HG02678 (cell line): ENCODE results near the gene NFIL3.
A peak's percentile ranks its signal among the peaks of the same experiment; 100 is the strongest.

Experiments used
- ATAC-seq: cut with Tn5 transposase; IDR thresholded peaks from one replicate; pipeline ENCODE4 v1.9.1; 2021; ENCODE audit warnings: mild to moderate bottlenecking, moderate library complexity; ENCODE audit not compliant: unreplicated experiment

Gene NFIL3

DNA sequence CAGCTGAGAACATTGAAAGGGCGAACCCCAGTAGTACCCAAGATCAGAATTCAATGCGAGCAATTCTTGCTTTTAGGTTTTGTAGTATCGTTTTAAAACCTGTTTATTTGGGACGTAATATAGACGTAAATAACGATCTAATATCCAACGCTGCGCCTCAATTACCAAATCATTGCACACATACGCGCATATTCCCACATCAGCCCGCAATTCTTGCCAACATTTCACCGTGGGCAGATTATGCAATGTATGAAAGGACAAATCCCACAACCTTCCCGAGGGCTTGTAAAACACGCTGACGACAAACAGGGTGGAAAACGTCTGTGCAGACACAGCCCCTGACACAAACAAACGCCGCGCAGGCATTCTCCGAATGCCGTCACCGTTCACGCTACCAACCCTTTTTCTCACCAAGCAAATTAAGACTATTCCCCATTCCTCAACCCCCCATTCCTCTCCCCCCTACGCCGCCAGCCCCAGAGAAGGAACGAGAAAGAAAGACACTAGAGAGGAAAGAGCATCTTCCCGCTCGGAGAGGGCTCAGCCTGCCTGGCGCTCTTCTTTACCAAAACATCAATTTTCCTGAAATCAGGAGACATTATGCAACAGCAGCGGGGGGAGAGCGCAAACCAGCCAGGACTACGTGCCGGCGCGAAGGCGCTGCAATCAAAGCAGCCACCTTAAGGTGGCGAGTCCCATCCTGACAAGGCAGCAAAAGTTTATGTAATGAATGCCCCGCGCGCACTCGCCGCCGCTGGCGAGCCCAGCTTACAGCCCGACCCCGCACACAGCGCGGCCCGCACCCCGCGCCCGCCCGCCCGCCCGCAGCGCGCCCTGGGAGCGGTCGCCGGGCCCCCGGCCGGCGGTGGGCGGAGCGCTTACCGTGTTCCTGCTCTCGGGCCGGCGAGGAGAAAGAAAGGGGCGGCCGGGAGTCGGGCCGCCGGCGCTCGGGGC, 597 bp downstream of the NFIL3 start:
- ATAC-seq, result peak; percentile 33

DNA sequence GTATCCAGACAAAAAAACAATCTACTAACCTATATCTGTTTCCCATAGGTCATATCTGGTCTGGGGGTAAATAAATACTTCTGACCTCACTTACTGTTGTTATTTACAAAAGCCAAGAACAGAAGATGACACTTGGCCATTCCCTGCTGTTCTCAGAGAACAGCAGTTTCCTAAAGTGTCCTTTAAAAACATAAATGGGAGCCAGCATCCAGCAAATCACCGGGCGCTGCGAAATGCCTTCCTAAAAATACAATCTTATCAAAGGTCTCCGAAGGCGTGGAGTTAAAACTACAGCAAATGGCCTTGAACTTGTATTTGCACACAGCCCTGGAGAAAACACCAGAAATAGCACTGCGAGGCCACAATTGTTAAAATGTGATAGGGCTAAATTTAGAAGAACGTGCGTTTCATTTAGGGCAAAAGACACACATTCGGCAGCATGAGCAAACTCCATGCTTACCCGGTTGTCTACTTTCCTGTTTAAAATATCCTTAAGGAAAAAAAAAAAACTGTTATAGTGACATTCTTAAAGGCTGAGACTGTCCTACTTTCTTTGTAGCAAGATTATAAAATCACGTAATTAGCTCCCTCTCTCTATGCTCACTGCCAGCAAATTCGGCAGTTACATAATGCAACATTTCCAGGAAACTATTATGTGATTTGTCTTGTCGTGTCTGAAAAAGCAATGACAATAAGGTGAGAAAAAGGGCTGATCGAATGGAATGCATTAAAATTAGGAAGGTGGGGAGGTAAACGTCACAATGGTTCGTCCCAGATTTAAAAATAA, 1.5 kb downstream of the NFIL3 start:
- ATAC-seq, result no peak

DNA sequence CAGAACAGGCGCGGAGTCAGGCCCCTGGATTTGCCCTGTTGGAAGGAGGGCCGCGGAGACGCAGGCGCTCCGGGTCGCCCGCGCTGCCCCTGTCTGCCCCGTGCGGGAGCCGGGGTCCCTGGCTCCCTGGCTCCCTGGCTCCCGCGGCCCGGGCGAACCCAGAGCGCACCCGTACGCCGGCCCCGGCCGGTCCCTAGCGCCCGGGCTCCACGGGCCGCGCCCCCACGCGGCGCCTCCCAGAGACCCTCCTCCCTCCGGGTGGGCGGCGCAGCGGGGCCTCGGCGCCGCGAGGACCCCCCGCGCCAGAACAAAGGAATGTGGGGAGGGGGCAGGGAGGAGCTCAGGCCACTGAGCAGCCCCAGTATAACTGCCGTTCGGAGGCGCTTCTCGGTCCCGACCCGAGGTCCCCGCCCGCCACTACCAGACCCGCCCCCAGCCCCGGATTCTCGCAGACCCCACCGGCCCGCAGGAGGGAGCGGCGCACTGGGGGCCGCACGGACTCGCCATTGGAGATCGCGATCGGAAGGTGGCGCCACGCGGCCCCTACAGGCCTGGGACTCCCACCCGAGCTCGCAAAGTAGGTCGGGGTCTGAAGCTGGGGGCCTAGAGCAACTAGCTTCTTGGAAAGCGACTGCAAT, 2.4 kb downstream of the NFIL3 start:
- ATAC-seq, result no peak

DNA sequence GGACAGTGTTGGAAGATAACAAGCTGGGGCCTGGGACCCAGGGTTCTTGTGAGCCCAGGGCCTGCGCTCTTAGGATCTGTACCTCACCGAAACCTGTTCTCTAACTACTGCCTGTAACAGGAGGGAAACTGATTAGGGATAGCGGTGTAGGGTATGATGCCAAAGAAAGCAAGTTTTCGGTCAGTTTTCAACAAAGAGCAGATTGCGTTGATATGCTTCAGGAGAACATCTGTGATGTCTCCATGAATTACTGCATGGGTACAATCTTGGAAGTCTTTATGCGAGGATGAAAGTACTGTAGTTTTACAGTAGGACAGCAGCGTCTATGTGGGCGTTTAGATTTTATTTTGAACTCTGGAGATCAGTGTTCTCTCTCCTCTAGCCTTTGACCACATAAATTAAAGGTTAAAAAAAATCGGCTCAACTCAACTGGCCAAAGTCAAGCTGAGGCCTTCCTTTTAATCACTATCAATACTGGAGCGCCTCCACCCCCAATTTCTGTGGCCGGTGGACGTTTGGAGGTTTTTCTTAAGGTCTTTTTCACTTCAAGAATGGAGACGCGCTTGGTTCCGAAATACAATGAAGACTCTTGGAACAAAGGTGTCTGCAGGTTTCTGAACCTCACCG, 3.0 kb downstream of the NFIL3 start:
- no peak for ATAC-seq

DNA sequence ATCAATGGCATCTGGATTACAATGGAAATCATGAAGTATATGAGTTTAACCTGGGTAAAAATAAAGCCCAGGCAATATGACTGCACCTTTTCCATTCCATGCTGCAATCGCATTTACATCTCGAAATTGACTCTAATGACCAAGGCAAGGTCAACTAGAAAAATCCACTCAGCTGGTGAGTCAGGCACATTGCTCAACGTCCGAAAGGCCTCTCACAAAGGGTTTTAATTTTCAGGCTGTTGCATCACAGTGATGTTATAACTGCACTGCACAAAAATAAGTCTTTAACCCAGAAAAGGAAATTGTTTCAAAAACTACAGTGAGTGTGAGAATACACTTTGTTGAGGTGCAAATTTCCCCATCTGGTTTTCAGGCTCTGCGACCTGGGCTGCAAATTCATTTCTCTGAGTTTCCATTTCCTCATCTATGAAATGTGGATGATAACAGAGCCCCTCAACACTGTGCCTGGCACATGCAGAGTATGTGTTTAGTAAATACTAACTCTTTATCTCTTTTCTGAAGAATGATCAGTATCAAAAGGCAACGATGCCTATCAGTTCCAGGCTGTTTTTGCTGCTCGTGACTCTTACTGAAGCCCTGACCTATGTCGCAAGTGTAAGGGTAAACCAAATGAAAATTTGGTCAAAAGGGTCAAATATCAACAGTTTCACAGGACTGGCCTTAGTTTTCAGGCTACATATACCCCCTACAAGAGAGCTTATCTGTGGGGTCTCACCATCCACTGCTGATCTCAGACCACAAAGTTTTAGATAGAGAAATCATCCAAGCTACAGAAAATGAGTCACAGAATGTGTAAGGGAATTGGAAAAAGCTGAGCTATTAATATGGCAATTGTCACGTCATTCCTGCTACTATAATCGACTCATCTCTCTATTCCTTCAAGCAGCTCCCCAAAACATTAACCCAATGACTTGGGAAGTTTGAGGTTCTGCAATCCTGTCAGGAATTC, 4.1 kb downstream of the NFIL3 start:
- no peak for ATAC-seq

DNA sequence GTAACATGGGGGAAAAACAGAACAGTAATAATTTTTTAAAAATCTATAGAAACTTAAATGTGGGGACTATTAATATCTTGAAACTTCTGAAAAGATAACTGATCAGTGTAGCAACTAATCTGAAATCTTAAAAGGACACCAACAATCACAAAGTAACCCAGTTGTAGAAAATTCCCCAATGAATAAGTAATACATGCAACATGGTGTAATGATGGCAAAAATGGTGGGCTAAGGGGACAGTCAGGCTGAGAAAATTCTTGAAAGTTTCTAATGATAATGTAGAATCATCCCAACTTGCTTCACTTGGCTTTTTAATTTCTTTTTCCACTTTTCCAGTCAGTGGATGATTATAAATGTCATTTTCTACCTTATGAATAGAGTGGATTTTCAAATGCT, 5.4 kb downstream of the NFIL3 start:
- ATAC-seq, result no peak

DNA sequence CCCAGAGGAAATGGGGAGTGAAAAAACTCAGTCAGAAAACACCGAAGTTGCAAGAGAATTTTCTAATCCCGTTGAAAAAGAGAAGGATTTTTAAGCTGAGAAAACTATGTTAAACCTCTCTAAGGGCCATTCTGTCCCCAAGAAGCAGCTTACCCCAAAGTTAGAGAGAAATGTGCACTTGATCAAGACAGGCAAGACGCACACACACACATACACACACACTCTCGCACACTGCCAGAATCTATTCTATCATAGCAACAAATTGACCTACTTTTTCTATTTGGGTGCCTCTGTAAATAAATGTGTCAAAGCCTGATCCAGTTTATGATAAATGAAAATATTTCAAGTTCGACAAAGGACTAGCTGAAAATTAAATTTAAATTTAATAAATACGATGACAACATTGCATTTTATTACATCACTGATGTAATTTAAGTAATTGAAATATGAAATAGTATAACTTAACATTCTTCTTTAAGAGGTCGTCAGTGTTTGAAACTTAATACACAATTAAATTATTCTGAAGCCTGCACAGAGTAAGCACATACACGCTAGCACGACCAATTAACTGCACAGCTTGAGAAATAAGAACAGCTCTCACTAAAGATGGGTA, 5.9 kb downstream of the NFIL3 start:
- no peak for ATAC-seq

DNA sequence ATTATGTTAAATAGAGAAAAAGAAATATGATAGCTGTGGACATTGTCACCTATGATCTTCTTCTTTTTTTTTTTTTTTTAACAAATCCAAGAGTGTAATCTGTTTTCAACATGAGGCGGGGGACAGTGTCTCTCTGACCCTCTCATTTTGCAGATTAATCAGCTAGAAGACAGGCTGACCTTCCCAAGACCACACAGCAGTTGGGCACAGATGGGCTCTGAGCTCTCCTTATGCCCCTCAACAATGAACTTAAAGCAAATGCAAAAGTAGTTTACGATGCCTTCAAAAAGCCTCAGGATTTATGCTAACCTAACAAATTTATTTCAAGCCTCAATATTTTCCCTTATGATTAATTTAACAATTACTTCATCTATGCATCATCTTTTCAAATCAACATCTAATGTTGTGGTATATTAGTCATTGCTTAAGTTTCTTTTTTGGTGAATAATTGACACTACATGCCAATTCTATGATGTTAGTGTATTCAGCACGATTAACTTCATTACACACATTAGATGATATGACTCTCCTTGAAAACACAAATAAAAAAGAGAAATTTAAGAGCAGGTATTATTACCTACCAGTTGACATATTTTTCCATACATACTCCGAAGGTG, 7.4 kb downstream of the NFIL3 start:
- no peak for ATAC-seq

DNA sequence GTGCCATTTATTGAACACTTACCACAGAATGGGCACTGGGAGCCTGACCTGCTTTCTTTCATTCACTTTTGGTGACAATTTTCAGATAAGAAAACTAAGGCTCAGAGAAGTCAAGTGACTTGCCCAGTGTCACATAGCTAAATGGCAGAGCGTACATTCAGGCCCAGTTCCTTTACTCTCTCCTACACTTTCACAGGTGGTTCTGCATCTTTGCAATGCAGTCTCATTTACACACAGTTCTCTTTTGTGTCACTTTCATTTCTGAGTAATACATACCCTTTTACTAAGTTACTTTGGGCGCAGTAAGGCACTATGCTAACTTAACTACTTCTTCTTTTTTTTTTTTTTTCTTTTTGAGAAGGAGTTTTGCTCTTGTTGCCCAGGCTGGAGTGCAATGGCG, 8.3 kb downstream of the NFIL3 start:
- ATAC-seq, result peak; percentile 96

DNA sequence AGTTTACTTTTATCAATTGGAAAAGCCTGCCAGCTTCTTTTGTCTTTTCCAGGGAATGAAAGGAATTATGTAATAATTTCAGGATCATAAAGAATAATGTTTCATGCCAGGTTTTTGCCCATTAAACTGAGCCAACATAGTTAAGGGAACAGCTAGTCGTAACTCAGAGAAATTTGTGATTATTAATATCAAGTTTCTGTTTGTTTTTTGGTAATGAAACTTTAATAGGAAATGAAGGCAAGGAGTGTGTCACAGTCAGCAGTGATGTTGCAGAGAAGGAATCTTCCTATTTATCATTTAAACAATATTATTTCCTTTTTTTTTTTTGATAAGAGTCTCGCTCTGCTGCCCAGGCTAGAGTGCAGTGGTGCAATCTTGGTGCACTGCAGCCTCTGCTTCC, 10.7 kb downstream of the NFIL3 start:
- ATAC-seq, result no peak

DNA sequence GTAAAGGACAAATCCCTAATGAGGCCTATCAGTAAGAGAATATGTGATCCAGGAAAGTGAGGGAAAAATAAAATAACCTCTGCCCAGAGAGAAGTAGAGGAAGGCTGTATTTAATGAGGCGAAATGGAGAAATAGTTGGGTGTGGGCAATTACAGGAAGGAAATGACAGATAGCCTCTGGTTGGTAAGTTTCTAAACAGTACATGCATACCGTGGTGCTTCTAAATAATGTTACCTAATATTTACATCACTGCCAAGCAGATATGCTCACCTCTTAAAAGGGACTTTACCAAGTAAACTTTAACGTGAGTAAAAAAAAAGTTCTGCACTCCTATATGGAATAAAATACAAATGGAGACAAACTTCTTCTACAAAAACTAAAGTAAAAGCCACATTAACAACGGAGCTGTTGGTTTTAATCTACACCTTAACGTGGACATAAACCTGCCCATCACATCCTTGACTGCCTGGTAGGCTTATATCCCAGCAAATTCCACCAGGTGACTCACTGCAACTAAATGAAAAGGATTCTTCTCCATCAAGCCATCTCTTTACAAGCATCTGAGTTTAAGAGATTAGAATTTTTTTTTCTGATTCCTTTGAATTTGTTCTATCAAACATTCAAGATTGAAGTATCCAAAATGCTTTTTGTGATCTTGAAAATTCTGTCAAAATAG, 12.4 kb downstream of the NFIL3 start:
- no peak for ATAC-seq

DNA sequence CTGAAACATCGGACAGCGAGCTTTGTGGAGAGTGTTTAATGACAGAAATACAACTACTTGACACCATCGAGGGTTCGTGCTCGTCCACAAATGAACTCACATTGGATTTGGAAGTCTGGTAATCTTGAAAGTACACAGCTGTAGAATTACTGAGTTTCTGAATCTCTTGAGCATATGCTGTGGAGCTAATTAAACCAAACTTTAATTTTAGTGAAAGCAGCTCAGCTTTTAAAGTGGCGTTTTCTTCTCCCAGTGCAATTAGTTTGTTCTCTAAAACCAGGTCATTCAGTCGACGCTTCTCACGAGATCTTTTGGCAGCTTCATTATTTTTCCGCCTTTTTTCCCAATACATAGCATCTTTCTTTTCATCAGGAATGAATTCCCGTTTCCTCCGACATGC, 13.5 kb downstream of the NFIL3 start:
- no peak for ATAC-seq

DNA sequence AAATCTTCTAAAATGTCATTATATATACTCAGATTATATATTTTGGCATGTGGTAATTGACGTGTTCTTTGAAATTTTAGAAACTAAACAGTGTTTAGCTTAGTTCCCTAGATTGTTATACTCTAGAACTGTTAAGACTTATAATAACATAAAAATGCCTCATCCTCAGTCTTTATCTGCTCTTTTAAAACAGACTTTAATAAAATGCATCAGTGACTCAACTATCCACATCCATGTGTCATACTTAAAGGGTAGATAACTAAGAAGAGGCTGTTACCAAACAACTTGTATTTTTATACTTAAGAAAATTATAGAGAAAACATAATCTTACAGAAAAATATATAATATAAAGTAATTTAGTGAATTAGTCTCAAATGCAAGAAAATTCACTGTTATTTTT, 15.2 kb downstream of the NFIL3 start:
- no peak for ATAC-seq

DNA sequence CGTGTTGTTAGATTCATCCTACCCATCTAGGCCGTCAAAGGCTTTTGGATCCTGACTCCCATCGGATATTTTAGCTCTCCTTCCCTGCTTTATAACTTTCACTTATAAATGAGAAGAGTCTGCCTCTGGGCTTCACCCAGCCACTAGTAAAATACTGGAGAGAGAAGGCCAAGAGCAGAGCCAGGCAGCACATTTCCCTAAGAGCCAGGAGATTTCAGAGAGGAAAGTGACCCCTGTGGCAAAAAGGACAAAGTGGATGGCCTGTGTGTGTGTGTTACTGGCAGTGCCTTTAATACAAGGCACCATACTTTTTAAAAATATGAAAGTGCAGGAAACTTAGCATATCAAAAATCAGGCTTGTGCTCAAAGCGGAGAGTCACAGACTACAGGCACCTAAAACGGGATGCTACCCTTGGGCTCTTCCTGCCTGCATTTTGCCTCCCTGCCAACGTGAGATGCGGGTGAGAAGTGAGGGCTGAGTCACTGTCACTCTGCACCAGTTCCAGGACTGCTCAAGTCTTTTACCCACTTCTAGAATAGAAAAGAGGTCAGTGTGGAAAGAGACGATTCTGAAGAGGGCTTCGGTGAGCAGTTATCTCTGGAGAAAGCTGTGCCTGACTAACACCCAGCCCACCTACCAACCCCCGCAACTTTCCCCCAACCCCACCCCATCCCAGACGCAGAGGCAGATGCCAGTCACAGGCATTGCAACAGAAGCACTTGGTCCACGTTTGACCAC, 15.9 kb downstream of the NFIL3 start:
- no peak for ATAC-seq

DNA sequence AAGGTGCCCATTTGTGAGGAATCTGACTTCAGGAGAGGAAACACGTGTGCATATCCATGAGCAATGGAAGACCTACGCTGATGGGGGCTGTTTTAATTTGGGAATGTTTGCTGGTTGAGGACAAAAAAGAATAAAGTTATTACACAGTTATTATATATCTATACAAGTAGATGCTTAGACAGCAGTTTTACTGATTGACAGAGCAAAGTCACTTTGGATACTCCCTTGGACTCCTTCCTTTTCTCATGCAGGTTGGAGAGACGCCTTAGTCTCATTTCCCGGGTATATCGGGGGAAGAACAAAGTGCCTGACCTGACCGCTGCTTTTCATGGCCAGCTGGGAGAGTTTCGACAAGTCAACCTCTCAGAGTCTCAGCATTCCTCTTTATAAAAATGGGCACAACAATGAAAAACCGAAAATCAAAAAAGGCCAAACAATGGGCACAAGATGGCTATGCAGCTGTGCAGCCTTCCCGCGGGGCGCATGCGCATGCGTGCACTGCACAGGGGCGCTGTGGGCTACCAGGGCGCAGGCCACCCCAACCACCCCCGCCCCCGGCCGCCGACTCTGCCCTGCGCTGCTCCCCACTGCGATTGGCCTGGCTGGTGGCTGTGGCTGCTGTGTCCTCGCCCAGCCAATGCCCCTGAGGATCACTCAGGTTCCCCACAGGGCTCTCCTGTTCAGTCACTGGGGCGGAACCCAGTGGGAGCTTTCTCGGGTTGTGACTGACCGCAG, 18.1 kb downstream of the NFIL3 start:
- no peak for ATAC-seq

DNA sequence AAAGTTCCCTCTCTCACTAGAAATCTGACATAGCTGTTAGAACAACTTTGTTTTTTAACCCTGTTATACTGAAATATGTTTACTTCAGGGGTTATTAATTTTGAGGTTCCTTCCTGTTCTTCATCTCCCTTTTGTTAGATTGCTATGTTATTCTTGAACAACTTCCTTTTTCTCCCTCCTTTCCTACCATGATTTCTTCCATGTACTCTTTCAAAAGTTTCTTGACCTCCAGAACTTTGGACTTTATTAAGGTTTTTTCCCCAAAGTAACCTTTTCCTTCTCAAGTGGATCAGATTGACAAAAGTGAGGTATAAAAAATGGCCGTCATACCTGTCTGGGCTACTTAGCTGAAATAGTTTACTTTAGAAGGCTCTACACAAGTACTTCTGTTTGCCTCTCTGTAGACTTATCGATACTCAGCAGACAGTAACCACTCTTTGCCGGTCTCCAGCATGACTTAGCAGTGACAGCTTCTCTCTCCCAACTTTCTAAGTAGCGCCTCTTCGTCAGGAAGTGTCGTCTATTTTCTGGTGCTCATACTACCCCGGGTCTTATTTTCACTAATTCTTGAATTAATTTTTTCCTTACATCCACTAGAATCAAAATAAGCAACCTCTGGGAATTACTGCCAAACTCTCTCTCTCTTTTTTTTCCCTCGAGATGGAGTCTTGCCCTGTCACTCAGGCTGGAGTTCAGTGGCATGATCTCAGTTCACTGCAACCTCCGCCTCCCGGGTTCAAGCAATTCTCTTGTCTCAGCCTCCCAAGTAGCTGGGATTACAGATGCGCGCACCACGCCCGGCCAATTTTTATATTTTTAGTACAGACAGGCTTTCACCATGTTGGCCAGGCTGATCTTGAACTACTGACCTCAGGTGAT, 19.7 kb downstream of the NFIL3 start:
- ATAC-seq, result no peak
